Stimulated activated naive CD8-positive, alpha-beta T cell treated with anti-CD3 and anti-CD28 coated beads, Interleukin-15, amount 100 ng/mL, for 72 hours (primary cell): ENCODE results near the gene NWD2.

Experiments
- ATAC-seq: fragments of 150-1000 bp; cut with Tn5 transposase; 2 replicates; pipeline ENCODE4 v1.10.0; 2021; ENCODE audit warnings: mild to moderate bottlenecking, moderate library complexity
- DNase-seq, 2 donors: peaks; one replicate each; pipeline ENCODE4 v3.0.0; 2021 to 2022
- H3K27ac Mint-ChIP-seq, 2 donors: one replicate each; pipeline ENCODE4 v1.8.0; 2022; ENCODE audit warnings: mild to moderate bottlenecking in 2 of 2, mixed read lengths in 2 of 2, moderate library complexity in 2 of 2
- H3K27me3 Mint-ChIP-seq: one replicate; pipeline ENCODE4 v1.8.0; 2022; ENCODE audit warnings: mixed read lengths
- H3K4me1 Mint-ChIP-seq: one replicate; pipeline ENCODE4 v1.8.0; 2022; ENCODE audit warnings: mild to moderate bottlenecking, mixed read lengths
- H3K4me3 Mint-ChIP-seq, 2 donors: one replicate each; pipeline ENCODE4 v1.8.0; 2022; ENCODE audit warnings: mild to moderate bottlenecking in 2 of 2, mixed read lengths in 2 of 2, moderate library complexity in 1 of 2
- H3K9me3 Mint-ChIP-seq, 2 donors: one replicate each; pipeline ENCODE4 v1.8.0; 2022; ENCODE audit warnings: mixed read lengths in 2 of 2

Gene NWD2

DNA sequence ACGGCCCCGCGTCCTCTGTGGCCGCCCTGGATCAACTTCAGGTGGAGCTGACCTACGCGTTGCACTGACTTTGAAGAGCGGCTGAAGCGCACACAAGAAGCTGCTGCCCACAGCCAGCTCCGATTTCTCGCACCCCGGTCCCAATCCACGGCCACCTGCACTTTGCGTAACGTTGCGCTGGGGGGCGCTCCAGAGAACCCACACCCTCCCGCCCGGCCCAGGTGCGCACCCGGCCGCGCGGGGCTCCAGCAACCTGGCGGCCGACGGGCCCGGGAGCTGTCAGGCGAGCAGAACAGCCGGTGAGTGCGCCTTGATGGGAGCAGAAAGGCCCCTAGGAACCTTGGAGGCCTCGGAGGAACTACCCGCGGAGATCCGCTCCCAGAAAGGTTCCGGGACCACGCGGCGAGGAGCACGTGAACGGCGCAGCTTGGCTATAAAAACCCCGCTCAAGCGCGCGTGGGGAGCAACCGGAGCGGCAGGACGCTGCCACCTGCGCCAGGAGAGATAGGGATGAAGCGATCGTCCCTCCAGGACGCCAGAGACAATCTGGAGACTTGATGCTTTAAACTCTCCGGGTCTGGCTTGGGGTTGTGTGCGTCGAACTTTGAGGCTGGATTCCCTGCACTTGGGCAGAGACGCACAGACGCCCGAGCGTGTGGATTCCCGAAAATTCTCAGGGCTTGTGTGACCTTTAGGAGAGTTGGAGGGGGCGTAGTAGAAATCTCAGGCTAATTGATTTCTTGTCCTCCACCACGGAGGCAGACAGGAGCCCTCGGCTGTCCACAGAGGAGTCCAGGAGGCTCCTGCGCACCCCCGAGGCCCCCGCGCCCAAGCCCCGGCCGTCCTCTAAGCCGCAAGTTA is 591 bp upstream of the NWD2 start:
- H3K27ac Mint-ChIP-seq: no peak overlapping the region
- H3K4me1 Mint-ChIP-seq: peaks cover 8% of the 10 kb centered on the region
- H3K9me3 Mint-ChIP-seq: no peaks in the 10 kb centered on the region
- DNase-seq (no peak), ATAC-seq (no peak)
- no peak overlapping the region for H3K4me3 Mint-ChIP-seq
- peaks cover 60% of the 10 kb centered on the region for H3K27me3 Mint-ChIP-seq

DNA sequence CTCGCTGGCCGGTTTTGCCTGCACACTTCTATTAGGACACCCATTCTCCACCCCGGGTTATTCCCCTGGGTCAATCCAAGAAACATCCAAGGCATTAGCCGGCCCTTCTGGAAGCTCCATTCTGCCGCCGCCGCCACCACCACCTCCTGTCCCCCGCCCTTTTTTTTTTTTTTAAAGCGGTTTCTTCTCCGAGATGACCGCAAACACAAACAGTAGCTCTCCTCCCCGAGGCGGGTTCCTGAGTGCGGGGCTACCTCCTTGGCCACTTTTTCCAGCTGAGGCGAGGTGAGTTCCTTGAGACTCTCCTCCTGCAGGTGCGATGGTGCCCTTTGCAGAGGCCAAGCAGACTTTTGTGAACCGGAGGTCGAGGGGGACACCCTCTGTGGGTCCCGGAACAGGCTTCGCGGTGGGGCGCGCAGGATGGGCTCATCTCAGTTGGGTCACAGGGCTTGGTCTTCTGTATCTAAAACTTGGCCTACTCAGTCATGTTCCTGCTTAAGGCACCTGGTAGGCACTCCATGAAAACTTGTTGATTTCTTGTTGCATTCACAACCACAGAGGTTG is 930 bp downstream of the NWD2 start:
- Mint-ChIP-seq H3K27me3 (peaks cover 59% of the 10 kb centered on the region), H3K4me3 (peak overlapping the region in 1 of 2 donors; percentile 26), H3K4me1 (peaks cover 8% of the 10 kb centered on the region), H3K27ac (no peak overlapping the region), H3K9me3 (no peaks in the 10 kb centered on the region)
- no peak for DNase-seq
- ATAC-seq: no peak

GRCh38 chr4:37246891-37247290 is 2.3 kb downstream of the NWD2 start:
- H3K4me3 Mint-ChIP-seq: no peak overlapping the region
- peaks cover 8% of the 10 kb centered on the region for H3K4me1 Mint-ChIP-seq
- H3K9me3 Mint-ChIP-seq: no peaks in the 10 kb centered on the region
- DNase-seq (no peak), ATAC-seq (no peak)
- H3K27me3 Mint-ChIP-seq: peaks cover 48% of the 10 kb centered on the region
- H3K27ac Mint-ChIP-seq: no peak overlapping the region

DNA sequence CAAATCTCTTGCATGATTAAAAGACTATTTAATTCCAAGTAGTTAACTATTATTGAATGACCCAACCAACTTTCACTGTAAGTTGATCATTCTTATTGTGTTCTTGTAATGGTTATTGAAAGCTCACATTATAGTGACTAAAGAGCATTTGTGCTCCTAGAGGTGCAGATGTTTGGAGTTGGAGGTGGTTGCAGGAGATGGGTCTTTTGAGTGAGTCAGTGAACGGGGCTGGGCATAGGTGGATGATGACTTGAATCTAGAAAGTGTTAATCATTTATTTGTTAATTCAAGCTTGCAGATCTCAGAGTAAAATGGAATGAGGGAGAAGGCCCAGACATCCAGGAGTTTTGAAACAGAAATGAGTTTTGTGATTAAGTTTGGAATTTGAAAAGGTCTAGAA is 13.7 kb downstream of the NWD2 start:
- Mint-ChIP-seq H3K9me3 (no peaks in the 10 kb centered on the region), H3K4me1 (no peaks in the 10 kb centered on the region), H3K27me3 (peaks cover 19% of the 10 kb centered on the region), H3K4me3 (no peak overlapping the region), H3K27ac (no peak overlapping the region)
- ATAC-seq (no peak), DNase-seq (no peak)

GRCh38 chr4:37268319-37268718 is 23.8 kb downstream of the NWD2 start:
- ATAC-seq: no peak
- H3K27ac Mint-ChIP-seq: no peak overlapping the region
- DNase-seq: no peak
- no peaks in the 10 kb centered on the region for H3K4me1 Mint-ChIP-seq
- H3K9me3 Mint-ChIP-seq: peaks cover 0 to 5% of the 10 kb centered on the region in 2 donors
- H3K27me3 Mint-ChIP-seq: no peaks in the 10 kb centered on the region
- H3K4me3 Mint-ChIP-seq: no peak overlapping the region

- ATAC-seq (no peak), DNase-seq (no peak)
- H3K9me3 Mint-ChIP-seq: no peaks in the 10 kb centered on the region
- H3K4me3 Mint-ChIP-seq: no peak overlapping the region
- H3K27me3 Mint-ChIP-seq: no peaks in the 10 kb centered on the region
- H3K27ac Mint-ChIP-seq: no peak overlapping the region
- no peaks in the 10 kb centered on the region for H3K4me1 Mint-ChIP-seq
Measured at GRCh38 chr4:37279121-37279520, 34.6 kb downstream of the NWD2 start.

- peak overlapping the region in 1 of 2 donors; percentile 59 for H3K27ac Mint-ChIP-seq
- no peak overlapping the region for H3K4me3 Mint-ChIP-seq
- no peaks in the 10 kb centered on the region for H3K9me3 Mint-ChIP-seq
- no peaks in the 10 kb centered on the region for H3K27me3 Mint-ChIP-seq
- ATAC-seq (no peak), DNase-seq (no peak)
- H3K4me1 Mint-ChIP-seq: no peaks in the 10 kb centered on the region
Measured at GRCh38 chr4:37279894-37280592, 35.5 kb downstream of the NWD2 start.

- Mint-ChIP-seq H3K4me1 (no peaks in the 10 kb centered on the region), H3K27me3 (no peaks in the 10 kb centered on the region), H3K9me3 (no peaks in the 10 kb centered on the region), H3K4me3 (no peak overlapping the region), H3K27ac (no peak overlapping the region)
- DNase-seq (no peak), ATAC-seq (no peak)
Measured at GRCh38 chr4:37299468-37299867, 54.9 kb downstream of the NWD2 start.

GRCh38 chr4:37304612-37305011 is 60.1 kb downstream of the NWD2 start:
- H3K4me3 Mint-ChIP-seq: no peak overlapping the region
- peaks cover 6 to 19% of the 10 kb centered on the region in 2 donors for H3K9me3 Mint-ChIP-seq
- peaks cover 6% of the 10 kb centered on the region for H3K27me3 Mint-ChIP-seq
- ATAC-seq (no peak), DNase-seq (no peak)
- no peaks in the 10 kb centered on the region for H3K4me1 Mint-ChIP-seq
- no peak overlapping the region for H3K27ac Mint-ChIP-seq

DNA sequence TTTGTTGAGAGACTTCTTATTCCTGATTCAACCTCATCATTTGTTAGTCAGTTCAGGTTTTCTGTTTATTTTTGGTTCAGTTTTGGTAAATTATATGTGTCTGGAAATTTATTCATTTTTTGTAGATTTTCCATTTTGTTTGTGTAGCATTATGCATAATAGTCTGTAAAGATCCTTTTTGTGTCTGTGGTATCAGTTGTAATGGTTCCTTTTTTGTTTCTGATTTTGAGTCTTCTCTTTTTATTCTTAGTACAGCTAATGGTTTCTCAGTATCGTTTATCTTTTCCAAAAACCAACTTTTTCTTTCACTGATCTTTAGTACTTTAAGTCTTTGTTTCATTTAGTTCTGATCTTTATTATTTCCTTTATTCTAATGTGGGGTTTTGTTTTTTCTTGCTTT is 61.4 kb downstream of the NWD2 start:
- ATAC-seq (no peak), DNase-seq (no peak)
- Mint-ChIP-seq H3K4me1 (no peaks in the 10 kb centered on the region), H3K9me3 (peaks cover 9 to 23% of the 10 kb centered on the region in 2 donors), H3K27ac (no peak overlapping the region), H3K4me3 (no peak overlapping the region), H3K27me3 (peaks cover 6% of the 10 kb centered on the region)

DNA sequence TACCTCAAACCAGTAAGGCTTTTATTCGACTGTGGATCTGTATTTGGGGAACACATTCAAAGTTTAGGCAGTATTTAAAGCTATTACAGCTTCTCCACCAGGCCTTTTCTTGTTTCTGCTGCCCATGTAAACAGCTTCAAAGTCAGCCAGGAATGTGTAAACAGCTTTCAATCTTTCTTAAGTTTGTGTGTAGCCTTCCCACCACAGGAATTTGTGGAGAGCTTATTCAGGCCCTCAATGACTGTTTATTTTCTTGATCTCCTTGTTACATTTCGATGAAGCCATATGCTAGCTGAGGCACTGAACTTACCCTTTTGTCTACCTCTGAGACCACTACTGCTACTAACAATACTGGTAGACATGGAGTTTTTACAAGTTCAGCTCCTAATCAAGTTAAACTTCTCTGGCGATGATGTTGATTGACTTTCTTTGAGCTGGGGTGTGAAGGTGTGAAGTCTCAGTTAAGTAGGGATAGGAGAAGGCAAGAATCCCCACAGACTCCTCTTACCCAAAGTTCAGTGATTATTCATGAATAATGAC is 72.6 kb downstream of the NWD2 start:
- Mint-ChIP-seq H3K27me3 (peaks cover 11% of the 10 kb centered on the region), H3K4me3 (no peak overlapping the region), H3K9me3 (peaks cover 5 to 7% of the 10 kb centered on the region in 2 donors), H3K4me1 (no peaks in the 10 kb centered on the region), H3K27ac (no peak overlapping the region)
- ATAC-seq (no peak), DNase-seq (no peak)

GRCh38 chr4:37320513-37321235 is 76.1 kb downstream of the NWD2 start:
- no peak for DNase-seq
- no peak for ATAC-seq
- no peak overlapping the region for H3K4me3 Mint-ChIP-seq
- H3K4me1 Mint-ChIP-seq: no peaks in the 10 kb centered on the region
- H3K27me3 Mint-ChIP-seq: peaks cover 15% of the 10 kb centered on the region
- peaks cover 5 to 7% of the 10 kb centered on the region in 2 donors for H3K9me3 Mint-ChIP-seq
- no peak overlapping the region for H3K27ac Mint-ChIP-seq

- H3K4me1 Mint-ChIP-seq: no peaks in the 10 kb centered on the region
- H3K27ac Mint-ChIP-seq: no peak overlapping the region
- ATAC-seq (no peak), DNase-seq (no peak)
- no peak overlapping the region for H3K4me3 Mint-ChIP-seq
- H3K27me3 Mint-ChIP-seq: peaks cover 15% of the 10 kb centered on the region
- peaks cover 4 to 5% of the 10 kb centered on the region in 2 donors for H3K9me3 Mint-ChIP-seq
Measured at GRCh38 chr4:37322122-37322521, 77.6 kb downstream of the NWD2 start.

GRCh38 chr4:37324546-37324945 is 80.0 kb downstream of the NWD2 start:
- no peaks in the 10 kb centered on the region for H3K4me1 Mint-ChIP-seq
- peaks cover 15% of the 10 kb centered on the region for H3K27me3 Mint-ChIP-seq
- ATAC-seq (no peak), DNase-seq (no peak)
- H3K4me3 Mint-ChIP-seq: no peak overlapping the region
- peaks cover 0 to 10% of the 10 kb centered on the region in 2 donors for H3K9me3 Mint-ChIP-seq
- no peak overlapping the region for H3K27ac Mint-ChIP-seq

DNA sequence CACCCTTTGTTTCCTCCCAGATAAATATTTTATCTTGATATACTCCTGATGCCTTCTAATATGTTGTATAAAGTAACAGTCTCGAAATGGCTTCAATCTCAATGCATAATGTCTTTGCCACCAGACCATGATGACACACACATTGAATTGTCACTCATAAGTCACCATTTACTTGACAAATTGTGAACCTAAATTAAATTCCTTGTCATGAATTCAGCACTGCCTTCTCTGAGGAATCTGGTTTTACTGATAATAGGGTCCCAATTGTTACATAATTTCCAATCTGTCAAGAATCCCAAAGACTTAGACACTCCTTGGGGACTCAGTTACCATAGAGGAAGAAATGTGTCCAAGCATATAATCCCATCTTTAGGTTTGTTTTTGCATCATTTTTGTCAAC is 82.3 kb downstream of the NWD2 start:
- no peaks in the 10 kb centered on the region for H3K4me1 Mint-ChIP-seq
- ATAC-seq (no peak), DNase-seq (no peak)
- H3K27ac Mint-ChIP-seq: no peak overlapping the region
- peaks cover 8% of the 10 kb centered on the region for H3K27me3 Mint-ChIP-seq
- H3K9me3 Mint-ChIP-seq: peaks cover 0 to 12% of the 10 kb centered on the region in 2 donors
- H3K4me3 Mint-ChIP-seq: no peak overlapping the region
